C4-2B (cell line): ENCODE data around the gene SLC16A13.

ENCODE experiments used
- CTCF ChIP-seq: fragments of 450-650 bp; conservative IDR thresholded peaks from 2 replicates; pipeline ENCODE4 v1.5.1; 2017; ENCODE audit warnings: mild to moderate bottlenecking
- ZFX ChIP-seq: fragments of 450-650 bp; IDR thresholded peaks from 2 replicates; pipeline ENCODE4 v1.6.1; 2017

- TF ChIP-seq CTCF (no peak), ZFX (no peak)
Observed at GRCh38 chr17:7042501-7043181, 6.8 kb downstream of the SLC16A13 start.
